Tibial nerve (tissue), 4 donors: ENCODE measurements around the gene GRIK4. TPM values are rescaled to one million over a fixed set of nuclear protein-coding genes. Genes with fewer than 3 reads are reported as not detected.

Source experiments
- DNase-seq, 2 donors: peaks; one replicate each; pipeline ENCODE4 v3.0.0-alpha.2; 2019; ENCODE audit warnings: low spot score in 2 of 2
- H3K27ac ChIP-seq, 4 donors: fragments of 200-600 bp; sonication (generic) in 3 of 4; one replicate each; pipeline ENCODE4 v1.5.1; 2017 to 2019; ENCODE audit warnings: mild to moderate bottlenecking in 1 of 4
- H3K27me3 ChIP-seq, 2 donors: fragments of 200-600 bp; sonication (generic) in 1 of 2; one replicate each; pipeline versions ENCODE4 v1.5.1 to v1.6.0; 2017 to 2019
- H3K36me3 ChIP-seq, 3 donors: fragments of 200-600 bp; sonication (generic); one replicate each; pipeline ENCODE4 v1.5.1; 2018 to 2019
- H3K4me1 ChIP-seq, 4 donors: fragments of 200-600 bp; sonication (generic) in 3 of 4; one replicate each; pipeline ENCODE4 v1.5.1; 2017 to 2019
- H3K4me3 ChIP-seq, 4 donors: fragments of 200-600 bp; sonication (generic) in 3 of 4; one replicate each; pipeline ENCODE4 v1.5.1; 2017 to 2019; ENCODE audit warnings: mild to moderate bottlenecking in 1 of 4, moderate library complexity in 1 of 4
- H3K9me3 ChIP-seq, 4 donors: fragments of 200-600 bp; sonication (generic) in 3 of 4; one replicate each; pipeline ENCODE4 v1.5.1; 2017 to 2019
- EP300 ChIP-seq, 2 donors: sonication (generic); formaldehyde crosslinking; IDR thresholded peaks; one replicate each; pipeline ENCODE4 v1.6.1; 2017; ENCODE audit warnings: antibody characterized with exemption in 2 of 2, mild to moderate bottlenecking in 1 of 2
- POLR2A ChIP-seq, 2 donors: fragments of 450-650 bp; IDR thresholded peaks; one replicate each; pipeline ENCODE4 v1.6.1; 2017; ENCODE audit warnings: antibody characterized with exemption in 2 of 2, mild to moderate bottlenecking in 2 of 2, moderate library complexity in 2 of 2
- WGBS, 2 donors: methylation state at CpG; one replicate each; pipeline ENCODE4 v1.1.5; 2018; 5-methylcytosine and 5-hydroxymethylcytosine counted together
- total RNA-seq, 4 donors: library from RNA; depleted of rRNA; stranded (reverse); fragments of >200 nt; gene quantifications; one replicate each; pipeline ENCODE4 v1.1.0, GENCODE V29; 2016
- TF ChIP-seq, protein P1 (sequence below), 5 experiments: fragments of 200-600 bp in 3 of 5; fragments of 450-650 bp in 2 of 5; sonication (generic) in 3 of 5; IDR thresholded peaks; one replicate each; pipeline ENCODE4 v1.5.1; 2016 to 2019; ENCODE audit warnings: antibody characterized with exemption in 5 of 5, mild to moderate bottlenecking in 3 of 5, moderate library complexity in 2 of 5

The GRIK4 gene
- total RNA-seq, 4 donors from 2014 or later: 0.22 to 0.98 TPM; not detected in 2

- DNase-seq: no peak
- Histone ChIP-seq H3K4me1 (no peaks in the 10 kb centered on the region), H3K36me3 (no peaks in the 10 kb centered on the region), H3K4me3 (no peak overlapping the region), H3K9me3 (no peaks in the 10 kb centered on the region), H3K27ac (no peak overlapping the region), H3K27me3 (no peaks in the 10 kb centered on the region)
- TF ChIP-seq, protein P1, sequence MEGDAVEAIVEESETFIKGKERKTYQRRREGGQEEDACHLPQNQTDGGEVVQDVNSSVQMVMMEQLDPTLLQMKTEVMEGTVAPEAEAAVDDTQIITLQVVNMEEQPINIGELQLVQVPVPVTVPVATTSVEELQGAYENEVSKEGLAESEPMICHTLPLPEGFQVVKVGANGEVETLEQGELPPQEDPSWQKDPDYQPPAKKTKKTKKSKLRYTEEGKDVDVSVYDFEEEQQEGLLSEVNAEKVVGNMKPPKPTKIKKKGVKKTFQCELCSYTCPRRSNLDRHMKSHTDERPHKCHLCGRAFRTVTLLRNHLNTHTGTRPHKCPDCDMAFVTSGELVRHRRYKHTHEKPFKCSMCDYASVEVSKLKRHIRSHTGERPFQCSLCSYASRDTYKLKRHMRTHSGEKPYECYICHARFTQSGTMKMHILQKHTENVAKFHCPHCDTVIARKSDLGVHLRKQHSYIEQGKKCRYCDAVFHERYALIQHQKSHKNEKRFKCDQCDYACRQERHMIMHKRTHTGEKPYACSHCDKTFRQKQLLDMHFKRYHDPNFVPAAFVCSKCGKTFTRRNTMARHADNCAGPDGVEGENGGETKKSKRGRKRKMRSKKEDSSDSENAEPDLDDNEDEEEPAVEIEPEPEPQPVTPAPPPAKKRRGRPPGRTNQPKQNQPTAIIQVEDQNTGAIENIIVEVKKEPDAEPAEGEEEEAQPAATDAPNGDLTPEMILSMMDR (IDR thresholded peaks at IDR 0.05): no peak
- TF ChIP-seq POLR2A (IDR thresholded peaks at IDR 0.05) (no peak), EP300 (IDR thresholded peaks at IDR 0.05) (no peak)
- 57 to 75% methylated on average over 4 to 5 of the region's 5 CpGs for WGBS, 2 donors
These were observed 297.1 kb downstream of the GRIK4 start for GRCh38 chr11:120808616-120809050.

GRCh38 chr11:120810251-120810650 is 298.7 kb downstream of the GRIK4 start:
- DNase-seq: no peak
- Histone ChIP-seq H3K4me3 (no peak overlapping the region), H3K9me3 (no peaks in the 10 kb centered on the region), H3K4me1 (no peaks in the 10 kb centered on the region), H3K36me3 (no peaks in the 10 kb centered on the region), H3K27me3 (no peaks in the 10 kb centered on the region), H3K27ac (no peak overlapping the region)
- TF ChIP-seq, protein P1 (IDR thresholded peaks at IDR 0.05): no peak
- TF ChIP-seq POLR2A (IDR thresholded peaks at IDR 0.05) (no peak), EP300 (IDR thresholded peaks at IDR 0.05) (no peak)
- 74 to 78% methylated on average over 2 of the region's 2 CpGs for WGBS, 2 donors

GRCh38 chr11:120811199-120811598 is 299.7 kb downstream of the GRIK4 start:
- Histone ChIP-seq H3K27ac (no peak overlapping the region), H3K4me3 (no peak overlapping the region), H3K36me3 (no peaks in the 10 kb centered on the region), H3K9me3 (no peaks in the 10 kb centered on the region), H3K27me3 (no peaks in the 10 kb centered on the region), H3K4me1 (no peaks in the 10 kb centered on the region)
- 90 to 92% methylated on average over 5 of the region's 5 CpGs for WGBS, 2 donors
- no peak for DNase-seq
- TF ChIP-seq EP300 (IDR thresholded peaks at IDR 0.05): no peak
- TF ChIP-seq, protein P1 (IDR thresholded peaks at IDR 0.05): no peak

DNA sequence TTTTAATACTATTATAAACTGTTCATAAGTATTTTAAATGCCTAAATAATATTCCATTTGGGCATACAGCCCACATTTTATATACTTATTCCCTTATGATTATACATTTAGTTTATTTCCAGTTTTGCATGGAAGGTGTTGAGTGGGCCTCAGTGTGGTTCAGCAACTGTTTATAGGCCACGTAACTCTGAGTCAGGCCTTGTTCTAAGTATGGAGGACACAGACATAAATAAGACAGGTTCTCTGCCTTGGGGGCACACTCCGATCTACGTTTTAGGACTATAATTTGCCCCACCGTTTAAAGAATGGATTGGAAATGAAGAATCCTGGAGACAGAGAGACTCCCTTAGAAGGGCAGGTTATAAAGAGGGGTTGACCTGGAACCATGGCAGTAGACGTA is 300.2 kb downstream of the GRIK4 start:
- H3K4me1 ChIP-seq: no peaks in the 10 kb centered on the region
- no peak for TF ChIP-seq EP300 (IDR thresholded peaks at IDR 0.05)
- TF ChIP-seq, protein P1 (IDR thresholded peaks at IDR 0.05): no peak
- TF ChIP-seq POLR2A (IDR thresholded peaks at IDR 0.05): no peak
- no peaks in the 10 kb centered on the region for H3K9me3 ChIP-seq
- no peaks in the 10 kb centered on the region for H3K36me3 ChIP-seq
- WGBS, 2 donors: 85 to 89% methylated on average over 5 of the region's 5 CpGs
- no peaks in the 10 kb centered on the region for H3K27me3 ChIP-seq
- no peak overlapping the region for H3K27ac ChIP-seq
- DNase-seq: no peak
- H3K4me3 ChIP-seq: no peak overlapping the region

DNA sequence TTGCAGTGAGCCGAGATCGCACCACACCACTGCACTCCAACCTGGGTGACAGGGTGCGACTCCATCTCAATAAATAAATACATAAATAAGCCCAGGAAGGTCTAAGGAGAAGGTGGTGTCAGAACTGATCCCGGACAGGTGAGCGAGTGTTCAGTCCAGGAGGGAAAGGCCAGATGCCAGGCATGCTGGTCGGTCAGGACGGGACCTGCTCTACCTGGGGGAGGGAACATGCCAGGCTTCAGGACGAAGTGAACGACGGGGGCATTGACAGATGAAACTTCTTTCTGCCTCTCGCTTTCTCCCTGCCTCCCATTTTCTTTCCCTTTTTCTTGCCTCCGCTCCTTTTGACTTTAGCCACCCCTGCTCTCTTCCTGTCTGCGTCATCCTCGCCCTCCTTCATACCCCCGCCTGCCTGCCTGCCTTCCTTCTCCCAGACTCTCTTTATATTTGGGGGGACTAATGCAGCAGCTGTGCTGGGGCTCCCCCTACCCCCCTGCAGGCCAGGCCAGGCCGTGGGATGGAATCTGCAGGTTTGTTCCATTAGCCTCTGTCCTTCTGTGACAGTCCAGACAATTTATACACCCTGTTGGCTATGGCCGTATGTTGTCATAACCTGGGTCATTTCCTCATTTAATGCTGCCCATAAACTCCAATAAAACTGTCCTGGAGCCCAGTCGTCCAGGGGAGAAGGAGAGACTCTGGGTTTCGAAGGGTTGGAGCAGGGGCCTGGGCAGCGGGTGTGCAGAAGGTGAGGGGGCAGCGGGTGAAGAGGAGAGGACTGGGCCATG is 303.2 kb downstream of the GRIK4 start:
- H3K36me3 ChIP-seq: no peaks in the 10 kb centered on the region
- TF ChIP-seq EP300 (IDR thresholded peaks at IDR 0.05) (no peak), POLR2A (IDR thresholded peaks at IDR 0.05) (no peak)
- TF ChIP-seq, protein P1 (IDR thresholded peaks at IDR 0.05): no peak
- no peak for DNase-seq
- no peak overlapping the region for H3K4me3 ChIP-seq
- 80 to 84% methylated on average over 21 of the region's 21 CpGs for WGBS, 2 donors
- no peaks in the 10 kb centered on the region for H3K9me3 ChIP-seq
- H3K27me3 ChIP-seq: no peaks in the 10 kb centered on the region
- H3K4me1 ChIP-seq: no peaks in the 10 kb centered on the region
- no peak overlapping the region for H3K27ac ChIP-seq
